T-helper 1 cell (primary cell): ENCODE data around the gene NEB.

Experiments
- DNase-seq, 5 donors: peaks; one replicate each; pipeline ENCODE4 v3.0.0-alpha.2; 2012 to 2020

The NEB gene

DNA sequence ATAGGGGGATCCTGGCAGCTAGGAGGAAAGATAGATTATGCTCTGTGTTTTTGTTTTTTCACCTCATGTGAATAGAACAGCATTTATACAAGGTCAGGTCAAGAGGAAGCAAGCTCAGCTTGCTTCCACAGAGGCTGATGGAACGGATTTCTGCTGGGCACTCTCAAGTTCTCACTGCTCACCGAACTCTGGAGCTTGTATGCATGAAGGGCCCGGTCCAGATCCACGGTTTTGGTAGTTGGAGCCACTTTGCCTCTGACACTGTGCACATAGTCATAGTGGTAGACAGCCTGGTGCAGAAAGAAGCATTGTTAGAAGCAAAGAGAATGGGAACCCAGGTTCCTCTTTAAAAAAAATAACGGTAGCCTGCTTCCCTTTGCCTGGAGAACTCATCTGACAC is 182.7 kb downstream of the NEB start:
- DNase-seq: no peak

DNA sequence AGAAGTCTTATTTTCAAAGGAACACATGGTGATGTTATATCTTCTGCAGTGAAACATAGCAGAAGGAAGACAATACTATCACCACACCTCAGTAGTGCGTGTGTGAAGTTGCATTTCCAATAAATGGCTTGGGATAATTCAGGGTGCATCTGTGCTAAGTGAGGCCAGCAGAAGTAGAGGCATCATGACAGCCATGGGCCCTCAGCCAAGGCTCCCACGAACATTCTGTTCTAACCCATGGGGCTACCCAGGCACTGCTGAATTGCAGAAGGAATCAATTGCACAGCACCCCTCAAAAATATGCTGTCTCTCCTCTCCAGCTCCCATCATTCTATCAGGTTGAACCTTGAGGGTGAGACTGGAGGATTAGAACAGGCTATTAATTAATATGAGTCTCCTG is 185.1 kb downstream of the NEB start:
- no peak for DNase-seq

DNA sequence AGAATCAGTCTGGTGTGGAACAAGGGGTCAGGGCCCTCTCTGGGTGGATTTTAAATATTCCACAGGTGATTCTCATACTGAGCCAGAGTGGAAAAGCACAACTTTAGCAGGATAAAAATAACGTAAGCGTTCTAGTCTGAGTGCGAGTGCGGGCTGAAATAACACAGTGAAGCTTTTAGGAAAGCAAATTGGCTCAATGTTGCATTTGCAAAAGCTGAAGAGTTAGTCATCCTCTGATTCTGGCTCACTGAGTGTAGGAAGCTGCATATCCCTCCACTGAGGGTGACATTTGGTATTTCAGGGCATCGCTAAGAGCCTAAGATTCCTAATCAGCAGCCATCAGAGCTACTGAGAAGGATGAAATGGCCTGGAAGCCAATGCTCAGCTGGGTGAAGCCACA is 189.8 kb downstream of the NEB start:
- DNase-seq: no peak

DNA sequence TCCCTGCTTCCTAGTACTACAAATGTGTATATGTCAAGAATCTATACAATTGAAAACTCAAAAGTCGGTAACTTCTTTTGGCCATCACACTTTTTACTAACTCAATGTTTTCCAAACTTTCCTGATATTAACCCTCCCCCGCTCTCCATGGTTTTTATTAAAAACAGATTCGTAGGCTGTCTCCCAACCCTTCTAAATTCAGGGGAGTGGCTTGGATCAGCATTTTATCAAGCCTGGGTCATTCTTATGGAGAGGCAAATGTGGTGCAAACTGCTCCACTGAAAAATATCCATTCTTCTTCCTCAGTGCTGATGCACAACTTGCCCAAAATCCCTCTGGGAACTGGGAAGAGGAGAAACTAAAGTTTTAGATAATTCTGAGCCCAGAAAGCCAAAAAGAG is 190.4 kb downstream of the NEB start:
- DNase-seq: no peak

DNA sequence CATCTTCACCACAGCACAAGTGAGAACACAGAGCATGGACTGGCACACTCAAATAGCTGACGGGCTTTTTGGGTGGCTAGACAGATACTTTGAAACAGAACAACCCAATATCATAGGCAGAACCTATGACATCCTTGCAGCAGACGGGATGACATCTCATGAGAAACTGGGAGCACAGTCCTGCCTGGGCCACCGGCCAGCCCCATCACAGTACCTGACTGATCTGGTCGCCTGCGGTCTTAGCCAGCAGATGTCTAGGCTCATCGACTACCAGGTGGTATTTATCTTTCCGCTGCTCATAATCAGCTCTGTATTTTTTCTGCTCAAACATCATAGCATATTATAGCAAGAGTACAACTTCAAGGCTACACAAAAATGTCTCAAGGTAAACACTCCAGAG is 200.3 kb downstream of the NEB start:
- DNase-seq: no peak

DNA sequence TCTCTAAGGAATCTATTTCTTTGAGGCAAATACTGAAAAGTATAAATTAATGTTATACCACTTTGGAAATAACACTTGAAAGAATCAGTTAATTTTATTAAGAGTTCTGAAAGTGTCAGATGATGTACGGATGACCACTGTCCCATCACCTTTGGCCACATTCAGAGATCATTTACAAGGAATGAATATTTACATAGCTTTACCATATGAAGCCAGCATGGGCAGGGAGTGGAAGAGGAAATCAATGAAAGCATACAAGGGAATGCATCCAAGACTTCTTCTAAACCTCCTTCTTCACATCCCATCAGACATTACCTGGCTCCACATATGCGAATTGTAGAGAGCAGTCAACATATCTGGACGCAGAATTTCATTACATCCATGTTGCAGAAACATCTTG is 201.1 kb downstream of the NEB start:
- DNase-seq: no peak

DNA sequence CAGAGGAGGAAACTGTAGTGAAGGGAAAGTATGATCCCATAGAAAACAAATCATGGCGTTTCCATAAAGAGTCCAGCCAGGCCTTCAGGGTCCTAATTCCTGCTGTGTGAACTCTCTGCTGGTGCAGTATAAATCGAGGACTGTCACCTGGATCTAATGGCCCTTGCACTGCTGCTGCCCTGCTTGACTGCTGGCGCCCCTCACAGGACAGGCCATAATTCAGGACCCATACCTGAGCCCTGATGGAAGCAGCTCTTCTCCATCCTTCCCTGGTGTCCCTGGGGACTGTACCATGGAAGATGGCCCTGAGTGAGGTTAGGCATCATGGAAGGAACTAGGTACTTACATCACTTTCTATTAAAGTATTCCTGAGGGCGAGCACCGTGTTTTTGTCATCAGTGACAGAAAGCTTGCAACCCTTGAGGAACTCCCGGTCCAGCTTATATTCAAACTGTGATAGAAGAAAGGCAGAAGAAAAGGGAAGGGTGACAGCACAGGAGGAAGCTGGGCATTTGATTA is 207.6 kb downstream of the NEB start:
- DNase-seq: no peak

DNA sequence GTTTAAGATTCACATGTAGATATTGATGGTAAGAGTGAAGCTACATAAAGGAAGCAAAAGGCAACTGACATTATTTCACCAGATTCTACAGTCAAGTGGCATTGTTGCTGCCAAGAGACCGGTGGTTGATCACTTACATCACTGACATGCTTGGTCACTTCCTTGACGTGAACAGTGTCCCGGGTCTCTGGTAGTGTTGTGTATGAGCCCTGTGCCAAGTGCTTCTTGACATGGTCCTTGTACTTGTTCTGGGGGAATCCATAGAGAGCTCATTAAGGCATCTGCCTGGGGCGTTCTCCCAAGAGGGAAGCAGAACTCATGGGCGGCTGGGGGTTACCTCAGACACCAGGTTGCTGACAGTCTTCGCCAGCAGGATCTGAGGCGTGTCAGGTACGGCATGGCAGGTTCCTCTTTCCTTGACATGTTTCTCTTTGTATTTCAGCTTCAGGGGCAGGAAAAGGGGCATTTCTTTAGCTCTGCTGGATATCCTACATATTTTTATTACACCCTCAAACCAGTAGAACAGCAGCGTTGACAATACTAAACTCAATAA is 208.4 kb downstream of the NEB start:
- DNase-seq: no peak

DNA sequence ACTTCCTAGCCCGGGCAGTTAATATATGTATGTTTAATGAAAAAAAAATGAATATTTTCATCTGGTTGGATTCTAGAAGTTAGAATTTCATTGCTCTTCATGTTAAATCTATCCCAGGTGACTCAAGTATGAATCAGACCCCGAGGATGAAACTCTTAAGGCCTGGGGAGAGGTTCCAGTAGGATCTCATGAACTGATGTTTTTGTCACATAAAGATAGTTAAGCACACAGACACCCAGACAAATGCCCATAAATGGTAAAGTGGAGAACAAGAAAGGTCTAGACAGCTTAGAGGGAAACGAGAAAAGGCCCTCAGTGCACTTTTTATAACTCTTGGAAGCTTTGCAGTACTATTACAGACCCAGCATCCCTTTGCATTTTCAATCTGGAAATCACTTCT is 210.4 kb downstream of the NEB start:
- no peak for DNase-seq

DNA sequence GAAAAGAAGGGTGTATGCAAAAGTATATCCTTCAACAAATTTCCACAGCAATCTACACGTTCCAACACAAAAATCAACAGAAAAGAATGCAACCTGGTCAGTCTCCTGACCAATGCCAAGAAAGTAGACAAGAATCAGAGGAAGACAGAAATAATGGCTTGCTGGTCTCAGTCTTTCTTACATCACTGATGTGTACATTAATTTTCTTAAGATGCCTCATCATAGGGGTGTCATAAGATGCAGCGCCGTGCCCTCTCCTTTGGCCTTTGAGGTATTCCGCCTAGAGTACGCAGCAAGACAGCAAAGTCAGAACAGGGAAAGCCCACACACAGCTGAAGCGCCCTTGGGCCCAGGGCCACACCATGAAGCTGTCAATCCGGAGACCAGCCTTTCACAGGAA is 211.7 kb downstream of the NEB start:
- no peak for DNase-seq

DNA sequence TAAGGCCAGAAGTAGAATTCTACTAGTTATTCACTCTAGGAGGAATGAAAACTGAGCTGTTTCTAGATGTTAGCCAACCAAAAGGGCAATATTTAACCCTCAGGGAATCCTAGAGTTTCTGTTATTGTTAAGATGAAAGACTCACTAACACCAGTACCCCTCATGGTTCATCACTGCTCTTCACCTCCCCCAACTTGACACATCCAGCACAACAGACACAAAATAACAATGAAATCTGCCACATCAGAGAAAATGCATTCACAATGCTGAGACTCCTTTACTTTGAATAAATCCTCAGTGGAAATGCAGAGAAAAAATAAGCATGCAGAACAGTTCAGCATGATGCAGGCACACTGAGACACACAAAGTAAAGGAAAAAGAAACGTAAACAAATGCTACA is 213.3 kb downstream of the NEB start:
- no peak for DNase-seq

DNA sequence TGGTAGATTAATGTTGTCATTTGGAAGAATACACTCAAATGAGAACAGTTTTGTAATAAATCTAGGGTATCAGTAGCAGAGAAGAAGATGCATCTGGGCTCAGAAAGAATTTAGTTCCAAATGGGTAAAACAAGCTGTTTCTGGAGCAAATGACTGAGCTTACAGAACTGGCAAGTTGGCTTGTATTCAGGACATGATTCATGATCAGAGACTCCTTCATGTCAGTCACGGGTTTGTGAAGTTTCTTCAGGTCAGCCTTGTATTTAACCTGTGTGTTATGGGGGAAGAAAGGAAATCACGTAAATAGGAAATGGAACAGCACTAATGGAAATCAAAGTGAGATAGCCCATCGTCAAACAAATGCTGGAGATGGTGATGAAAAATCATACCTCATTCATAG is 215.5 kb downstream of the NEB start:
- DNase-seq: no peak

DNA sequence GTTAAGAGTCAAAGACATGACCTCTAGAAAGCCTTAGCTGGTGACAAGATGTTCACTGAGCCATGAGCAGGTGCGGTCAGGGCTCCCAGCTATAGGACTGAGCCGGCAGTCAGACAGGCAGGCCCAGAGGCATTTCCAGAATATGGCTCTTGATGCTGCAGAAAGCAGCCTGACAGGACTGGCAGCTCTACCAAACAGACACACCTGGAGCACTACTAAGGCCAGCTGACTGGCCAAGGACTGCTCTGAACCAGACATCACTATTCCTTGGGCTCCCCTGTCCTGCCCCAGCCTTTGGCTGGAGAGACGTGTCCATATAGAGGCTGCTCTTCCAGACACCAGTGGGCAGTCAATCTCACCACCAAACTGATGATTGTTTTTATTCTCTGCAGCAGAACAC is 225.8 kb downstream of the NEB start:
- no peak for DNase-seq

DNA sequence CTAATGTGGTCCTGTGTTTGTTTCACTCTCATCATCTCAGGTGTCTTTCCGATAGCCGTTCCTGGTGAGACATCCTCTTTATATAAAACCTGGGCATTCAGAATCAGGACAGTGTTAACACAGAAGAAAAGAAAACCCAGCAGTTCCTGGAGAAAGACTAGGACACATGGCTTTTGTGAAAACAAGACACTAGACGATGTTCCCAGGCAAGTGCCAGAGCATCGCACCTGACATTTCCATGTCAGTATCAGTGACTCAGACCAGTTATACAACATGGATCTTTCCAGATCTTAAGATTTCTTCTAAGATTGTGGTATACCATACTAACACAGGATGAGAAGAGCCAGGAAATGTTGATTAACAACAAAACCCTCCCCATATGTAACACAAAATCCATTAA is 228.1 kb downstream of the NEB start:
- DNase-seq: no peak

DNA sequence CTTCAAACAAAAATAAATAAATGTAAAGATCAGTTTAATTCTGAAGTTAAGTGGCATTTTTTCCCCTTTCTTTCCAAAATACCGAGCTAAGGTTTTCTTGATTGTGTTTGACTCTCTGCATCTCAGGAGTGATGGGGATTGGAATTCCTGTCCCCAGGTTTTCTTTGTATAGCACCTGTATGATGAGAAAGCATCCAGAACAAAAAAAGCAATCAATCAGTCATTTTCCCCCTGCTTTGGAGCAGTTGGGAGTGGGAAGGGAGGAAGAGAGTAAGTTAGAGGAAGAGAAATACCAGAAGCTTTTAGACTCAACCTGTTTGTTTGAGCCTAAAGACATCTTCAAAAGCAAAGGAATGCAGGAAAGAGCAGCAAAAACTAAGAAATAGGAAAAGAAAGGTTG is 236.1 kb downstream of the NEB start:
- DNase-seq: no peak

DNA sequence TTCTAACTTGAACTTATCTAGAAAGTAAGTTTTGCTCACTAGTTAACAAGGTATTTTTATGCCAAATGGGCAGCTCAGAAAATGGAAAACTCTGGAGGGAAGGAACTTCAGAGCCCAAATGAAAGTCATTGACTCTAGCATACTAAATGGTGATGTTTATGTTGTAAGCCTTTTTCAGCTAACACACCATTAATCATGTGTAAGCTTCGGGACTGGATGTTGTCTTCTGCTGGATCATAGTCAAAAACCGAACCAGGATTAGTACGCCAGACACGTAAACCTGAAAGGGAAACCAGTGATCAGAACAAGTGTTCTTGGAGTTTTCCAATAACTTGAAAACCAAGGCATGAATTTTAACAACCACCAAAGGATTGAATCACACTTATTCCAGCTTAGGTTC is 242.8 kb downstream of the NEB start:
- no peak for DNase-seq

DNA sequence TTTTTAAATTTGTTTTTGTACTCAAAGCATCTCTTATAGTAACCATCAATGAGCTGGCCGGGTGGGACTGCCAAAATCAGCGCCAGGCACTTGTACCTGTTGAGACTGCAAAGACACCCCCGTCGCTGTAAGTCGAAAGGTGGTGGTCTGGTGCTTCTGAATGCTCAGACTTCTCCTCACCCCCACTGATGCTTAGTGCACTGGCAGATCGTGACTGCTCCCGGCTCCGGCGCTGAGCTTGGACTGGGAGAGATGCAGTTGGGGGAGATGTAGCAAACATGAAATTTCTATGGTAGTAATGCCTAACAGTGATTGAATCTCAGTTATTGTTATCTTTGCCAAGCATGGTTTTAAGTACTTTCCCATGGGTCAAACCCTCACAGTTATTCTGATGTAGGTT is 244.0 kb downstream of the NEB start:
- no peak for DNase-seq

DNA sequence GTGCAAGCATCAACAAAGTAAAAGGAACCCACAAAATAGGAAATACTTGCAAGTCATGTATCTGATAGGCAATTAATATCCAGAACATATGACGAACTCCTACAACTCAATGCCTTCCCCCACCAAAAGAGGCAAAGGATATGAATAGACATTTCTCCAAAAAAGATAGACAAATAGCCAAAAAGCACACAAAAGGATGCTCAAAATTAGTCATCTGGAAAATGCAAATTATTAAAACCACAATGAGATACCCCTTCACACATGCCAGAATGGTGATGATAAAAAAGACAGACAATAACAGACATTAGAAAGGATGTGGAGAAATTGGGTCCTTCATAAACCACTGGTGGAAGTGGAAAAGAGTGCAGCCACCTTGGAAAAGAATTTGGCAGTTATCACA is 248.2 kb downstream of the NEB start:
- DNase-seq: peak in 1 of 5 donors; percentile 11

DNA sequence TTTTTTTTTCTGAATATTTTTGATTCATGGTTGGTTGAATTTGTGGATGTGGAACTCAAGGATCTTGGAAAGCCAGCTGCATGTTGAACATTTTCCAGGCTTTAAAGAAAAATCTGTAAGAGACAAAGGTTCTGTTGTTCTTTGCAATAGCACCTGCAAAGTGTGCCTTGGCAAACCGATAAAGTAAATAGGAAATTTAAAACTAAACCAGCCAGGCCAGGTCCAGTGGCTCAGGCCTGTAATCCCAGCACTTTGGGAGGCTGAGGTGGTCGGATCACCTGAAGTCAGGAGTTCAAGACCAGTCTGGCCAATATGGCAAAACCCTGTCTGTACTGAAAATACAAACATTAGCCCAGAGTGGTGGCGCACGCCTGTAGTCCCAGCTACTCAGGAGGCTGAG is 250.2 kb downstream of the NEB start:
- DNase-seq: no peak

DNA sequence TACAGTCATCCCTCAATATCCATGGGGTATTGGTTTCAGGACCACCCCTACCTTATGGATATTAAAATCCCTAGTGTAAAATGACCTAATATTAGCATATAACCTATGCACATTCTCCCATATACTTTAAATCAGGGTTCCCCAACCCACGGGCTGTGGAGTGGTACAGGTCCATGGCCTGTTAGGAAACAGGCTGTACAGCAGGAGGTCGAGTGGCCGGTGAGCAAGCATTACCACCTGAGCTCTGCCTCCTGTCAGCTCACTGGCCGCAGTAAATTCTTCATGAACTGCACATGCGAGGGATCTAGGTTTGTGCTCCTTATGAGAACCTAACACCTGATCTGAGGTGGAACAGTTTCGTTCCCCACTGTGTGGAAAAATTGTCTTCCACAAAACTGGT is 250.7 kb downstream of the NEB start:
- no peak for DNase-seq

DNA sequence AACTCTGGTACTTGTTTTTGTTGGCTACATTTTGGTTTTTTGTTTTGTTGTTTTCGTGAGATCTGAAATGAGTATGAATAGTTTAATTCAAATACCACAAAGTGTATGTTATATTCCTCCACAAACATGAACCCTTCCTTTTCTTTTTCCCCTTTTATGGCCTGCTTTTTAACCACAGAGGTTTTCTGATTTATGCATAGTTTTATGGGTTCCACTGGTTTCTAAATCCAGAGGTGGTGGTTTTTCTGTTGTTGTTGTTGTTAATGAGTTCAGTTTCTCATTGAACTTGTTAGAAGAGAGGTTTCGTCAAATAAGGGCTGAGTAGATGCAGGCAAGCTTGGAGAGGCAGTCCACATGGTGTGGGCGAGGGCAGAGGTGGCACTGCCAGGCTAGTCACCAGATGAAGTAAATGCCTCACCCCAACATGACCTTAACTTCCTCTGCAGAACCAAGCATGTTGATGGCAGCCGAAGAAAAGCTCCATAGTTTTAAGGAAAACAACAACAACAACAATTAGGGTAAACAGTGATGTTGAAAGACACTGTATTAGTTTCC is 252.0 kb downstream of the NEB start:
- DNase-seq: no peak

DNA sequence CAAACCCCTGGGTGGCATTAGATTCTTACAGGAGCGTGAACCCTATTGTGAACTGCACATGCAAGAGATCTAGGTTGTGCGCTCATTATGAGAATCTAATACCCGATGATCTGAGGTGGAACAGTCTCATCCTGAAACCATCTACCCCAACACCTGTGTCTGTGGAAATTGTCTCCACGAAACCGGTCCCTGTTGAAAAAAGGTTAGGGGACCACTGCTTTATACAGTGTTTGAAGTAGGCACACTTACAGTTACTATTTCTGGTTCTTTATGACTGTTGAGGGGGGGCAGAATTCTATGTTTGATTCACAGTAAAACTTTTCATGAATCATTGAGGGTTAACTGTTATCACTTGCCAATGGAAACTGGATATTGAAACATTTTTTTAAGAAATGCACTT is 252.5 kb downstream of the NEB start:
- peak in 1 of 5 donors; percentile 41 for DNase-seq

DNA sequence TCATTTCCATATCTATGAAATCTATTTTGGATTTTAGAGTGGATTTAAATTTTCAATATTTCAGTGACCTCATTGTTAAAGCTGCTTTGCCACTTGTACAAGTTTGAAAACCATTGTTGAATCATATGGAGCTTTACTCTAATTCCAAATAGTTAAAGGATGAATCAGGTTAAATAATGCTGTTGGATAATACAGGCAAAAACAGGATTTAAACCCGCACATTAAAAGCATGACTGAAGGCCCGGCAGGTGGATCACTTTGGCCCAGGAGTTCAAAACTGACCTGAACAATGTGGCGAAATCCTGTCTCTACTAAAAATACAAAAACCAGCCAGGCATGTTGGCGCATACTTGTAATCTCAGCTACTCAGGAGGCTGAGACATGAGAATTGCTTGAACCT is 256.3 kb downstream of the NEB start:
- no peak for DNase-seq

DNA sequence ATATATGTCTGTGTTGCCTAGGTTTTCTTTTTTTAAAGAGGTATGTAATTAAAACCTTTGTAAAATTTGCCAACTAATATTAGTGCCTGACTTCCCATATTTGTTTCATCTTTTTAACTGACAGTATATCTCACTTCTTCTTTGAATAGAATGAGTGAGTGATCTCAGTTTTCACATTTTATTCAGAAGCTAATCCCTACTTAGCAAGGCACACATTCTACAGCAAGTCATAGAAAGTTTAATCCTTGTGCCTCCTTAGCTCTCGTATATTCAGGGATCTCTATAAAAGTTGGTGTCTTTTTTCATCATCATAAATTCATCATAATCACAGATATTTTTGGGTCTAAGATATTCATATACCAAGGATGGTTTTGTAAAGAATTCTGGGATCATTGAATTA is 258.0 kb downstream of the NEB start:
- DNase-seq: no peak

DNA sequence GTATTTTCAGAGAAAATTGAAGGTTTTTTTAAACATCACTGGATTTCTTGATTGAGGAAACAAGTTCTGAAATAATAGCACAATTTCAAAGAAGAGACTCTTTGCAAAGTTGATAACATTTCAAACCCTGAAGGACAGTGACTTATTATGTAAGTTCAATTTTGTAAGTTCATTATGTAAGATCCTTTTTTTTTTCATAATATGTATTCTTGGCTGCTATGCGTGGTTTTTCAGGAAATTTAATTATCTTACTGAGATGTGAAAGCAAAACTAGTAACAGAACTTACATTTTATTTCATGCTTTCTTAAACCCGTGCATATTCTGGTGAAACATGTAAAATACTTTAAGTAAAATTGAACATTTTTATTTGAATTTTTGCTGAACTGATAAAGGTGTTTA is 259.2 kb downstream of the NEB start:
- no peak for DNase-seq
